Epithelial cell of esophagus (primary cell): ENCODE measurements around the gene IMP4.

Experiments used
- DNase-seq: peaks from one replicate; pipeline ENCODE4 v3.0.0; 2010; ENCODE audit warnings: low read depth
- H3K4me3 ChIP-seq: 2 replicates; pipeline ENCODE4 v1.5.1; 2011; ENCODE audit warnings: mild to moderate bottlenecking, low read length, control low read depth
- TF ChIP-seq, protein P1 (sequence below): IDR thresholded peaks from 2 replicates; pipeline ENCODE4 v1.5.1; 2011; ENCODE audit warnings: low read depth, mild to moderate bottlenecking, low read length, control low read depth, inconsistent platforms; ENCODE audit not compliant: insufficient read depth; ENCODE audit errors: missing control alignments

IMP4 gene

DNA sequence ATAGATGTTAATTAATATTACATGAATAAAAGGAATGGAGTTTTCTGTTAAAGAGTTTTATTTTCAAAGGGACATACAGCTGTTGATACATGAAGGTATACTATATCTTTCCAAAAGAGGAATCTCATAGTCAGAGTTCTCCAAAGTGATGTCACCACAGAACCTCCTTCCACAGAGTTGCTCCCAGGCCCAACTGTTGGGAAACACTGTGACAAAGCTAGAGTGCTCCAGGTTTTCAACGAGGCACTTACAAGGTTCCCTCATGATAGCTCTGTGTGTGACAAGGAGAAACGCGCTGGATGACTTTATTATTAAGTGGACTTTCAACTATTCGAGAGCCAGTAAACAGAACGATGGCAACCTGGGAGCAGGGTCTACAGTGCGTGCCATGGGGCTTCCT is 46.7 kb downstream of the IMP4 start:
- H3K4me3 ChIP-seq, result no peak overlapping the region
- TF ChIP-seq, protein P1, sequence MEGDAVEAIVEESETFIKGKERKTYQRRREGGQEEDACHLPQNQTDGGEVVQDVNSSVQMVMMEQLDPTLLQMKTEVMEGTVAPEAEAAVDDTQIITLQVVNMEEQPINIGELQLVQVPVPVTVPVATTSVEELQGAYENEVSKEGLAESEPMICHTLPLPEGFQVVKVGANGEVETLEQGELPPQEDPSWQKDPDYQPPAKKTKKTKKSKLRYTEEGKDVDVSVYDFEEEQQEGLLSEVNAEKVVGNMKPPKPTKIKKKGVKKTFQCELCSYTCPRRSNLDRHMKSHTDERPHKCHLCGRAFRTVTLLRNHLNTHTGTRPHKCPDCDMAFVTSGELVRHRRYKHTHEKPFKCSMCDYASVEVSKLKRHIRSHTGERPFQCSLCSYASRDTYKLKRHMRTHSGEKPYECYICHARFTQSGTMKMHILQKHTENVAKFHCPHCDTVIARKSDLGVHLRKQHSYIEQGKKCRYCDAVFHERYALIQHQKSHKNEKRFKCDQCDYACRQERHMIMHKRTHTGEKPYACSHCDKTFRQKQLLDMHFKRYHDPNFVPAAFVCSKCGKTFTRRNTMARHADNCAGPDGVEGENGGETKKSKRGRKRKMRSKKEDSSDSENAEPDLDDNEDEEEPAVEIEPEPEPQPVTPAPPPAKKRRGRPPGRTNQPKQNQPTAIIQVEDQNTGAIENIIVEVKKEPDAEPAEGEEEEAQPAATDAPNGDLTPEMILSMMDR, result no peak
- no peak for DNase-seq

DNA sequence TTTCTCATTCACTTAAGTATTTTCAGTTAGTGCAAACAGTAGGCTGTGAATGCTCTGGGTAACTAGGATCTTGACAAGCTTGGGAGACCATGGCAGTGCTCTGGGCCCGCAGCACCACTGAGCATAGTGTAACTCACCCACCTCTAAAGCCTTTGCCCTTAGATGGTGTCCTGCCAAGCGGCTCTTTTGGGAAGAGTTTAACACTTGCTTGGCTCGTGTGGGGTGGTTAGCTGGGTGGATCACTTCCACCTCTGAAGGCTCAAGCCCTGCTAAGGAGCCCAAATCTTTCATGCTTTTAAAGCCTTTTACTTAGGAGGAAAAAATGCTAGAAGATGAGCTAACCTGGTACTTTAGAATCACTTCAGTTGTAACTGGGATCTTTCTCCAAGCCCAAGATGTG is 47.1 kb downstream of the IMP4 start:
- no peak for DNase-seq
- H3K4me3 ChIP-seq, result no peak overlapping the region
- TF ChIP-seq, protein P1, result no peak

DNA sequence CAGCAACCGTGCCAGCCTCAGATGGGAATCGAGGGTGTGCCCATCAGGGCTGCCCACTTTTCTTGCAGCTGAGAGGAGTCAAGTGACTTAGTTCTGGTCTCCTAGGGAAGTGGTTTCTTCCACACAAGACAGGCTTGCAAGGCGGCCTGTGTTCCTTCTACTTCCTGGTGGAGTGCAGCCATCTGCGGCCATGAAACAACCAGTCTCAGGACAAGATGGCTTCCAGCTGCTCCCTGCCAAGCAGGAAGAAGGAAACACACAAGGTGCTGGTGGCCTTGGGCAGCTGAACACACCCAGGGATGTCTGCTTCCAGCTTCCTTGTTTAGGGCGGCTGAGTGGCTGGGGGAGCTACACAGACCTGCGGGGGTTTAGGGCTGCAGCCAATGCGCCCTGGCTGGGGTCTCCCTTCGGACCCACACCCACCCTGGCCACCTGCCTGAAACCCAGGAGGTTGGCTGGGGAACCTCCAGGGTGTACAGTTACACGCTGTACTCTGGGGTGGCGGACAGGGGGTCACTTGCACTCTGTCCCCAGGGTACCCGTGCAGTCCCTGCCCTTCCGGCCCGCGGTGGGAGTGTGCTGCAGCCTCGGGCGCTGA is 47.9 kb downstream of the IMP4 start:
- peak overlapping the region; percentile 61 for H3K4me3 ChIP-seq
- DNase-seq, result peak; percentile 21
- TF ChIP-seq, protein P1, result no peak

DNA sequence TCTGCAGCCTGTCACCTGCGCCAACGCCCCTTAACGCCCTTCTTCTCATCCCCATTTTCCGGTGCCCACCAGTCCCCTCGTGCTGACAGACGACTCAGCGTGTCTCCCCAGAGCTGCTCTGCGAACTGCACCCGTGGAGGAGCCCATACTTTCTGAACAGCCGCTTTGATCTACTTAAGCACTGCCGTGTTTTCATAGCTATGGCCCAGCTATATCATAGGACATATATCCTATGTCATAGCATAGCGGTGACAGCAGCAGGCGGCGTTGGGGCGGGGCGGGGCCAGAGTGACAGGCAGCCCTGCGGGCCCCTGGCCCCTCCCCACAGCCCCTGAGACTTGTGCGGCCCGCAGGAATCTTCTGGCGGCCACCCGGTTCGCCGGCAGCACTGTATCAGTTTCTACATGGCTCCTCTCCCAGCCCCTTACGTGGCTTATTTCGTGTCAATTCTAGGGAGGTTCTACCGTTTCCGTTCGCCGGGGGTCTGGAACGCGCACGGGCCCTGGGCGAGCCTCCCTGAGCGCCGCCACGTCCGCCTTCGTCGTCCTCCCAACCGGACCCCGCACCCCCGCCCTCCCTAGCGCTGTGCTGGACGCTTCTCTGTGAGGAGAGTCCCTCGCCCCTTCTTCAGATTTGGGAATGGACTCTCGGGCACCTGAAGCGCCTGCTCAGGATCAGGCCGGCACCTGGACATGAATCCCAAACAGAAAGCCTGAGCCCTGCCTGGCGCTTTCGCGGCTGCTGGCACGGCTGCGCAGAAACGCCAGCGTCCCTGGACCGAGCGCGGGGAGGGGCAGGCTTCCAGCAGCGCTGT is 48.6 kb downstream of the IMP4 start:
- peak; percentile 74 for DNase-seq
- peak overlapping the region; percentile 61 for H3K4me3 ChIP-seq
- TF ChIP-seq, protein P1, result no peak

DNA sequence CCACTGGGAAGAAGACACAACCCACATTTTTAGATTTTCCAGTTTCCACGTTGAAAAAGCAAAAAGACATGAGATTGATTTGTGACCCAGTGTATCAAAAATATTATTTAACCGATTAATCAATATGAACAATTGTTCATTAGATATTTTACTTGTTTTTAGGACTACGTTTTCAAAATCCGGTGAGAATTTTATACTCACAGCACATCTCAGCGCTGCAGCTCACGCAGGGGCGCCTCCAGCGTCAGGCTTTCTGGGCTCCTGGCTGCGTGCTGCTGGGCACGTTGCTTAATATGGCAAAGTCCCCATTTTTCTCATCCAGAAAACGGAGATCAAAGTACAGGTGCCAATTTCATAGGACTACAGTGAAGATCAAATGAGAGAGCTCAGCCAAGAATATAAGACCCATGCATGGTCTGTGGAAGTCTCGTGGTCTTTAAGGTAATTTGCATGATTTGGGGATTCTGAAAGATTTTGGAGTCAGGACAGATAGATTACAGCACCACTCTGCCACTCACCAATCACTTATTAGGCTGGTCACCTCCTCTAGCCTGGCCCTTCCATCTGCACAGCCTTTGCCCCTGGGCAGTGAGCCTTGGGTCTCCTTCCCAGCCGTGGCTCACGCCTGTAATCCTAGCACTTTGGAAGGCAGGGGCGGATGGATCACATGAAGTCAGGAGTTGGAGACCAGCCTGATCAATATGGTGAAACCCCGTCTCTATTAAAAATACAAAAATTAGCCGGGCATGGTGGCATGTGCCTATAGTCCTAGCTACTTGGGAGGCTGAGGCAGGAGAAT is 49.4 kb downstream of the IMP4 start:
- no peak for DNase-seq
- H3K4me3 ChIP-seq, result peak overlapping the region; percentile 61
- TF ChIP-seq, protein P1, result no peak

DNA sequence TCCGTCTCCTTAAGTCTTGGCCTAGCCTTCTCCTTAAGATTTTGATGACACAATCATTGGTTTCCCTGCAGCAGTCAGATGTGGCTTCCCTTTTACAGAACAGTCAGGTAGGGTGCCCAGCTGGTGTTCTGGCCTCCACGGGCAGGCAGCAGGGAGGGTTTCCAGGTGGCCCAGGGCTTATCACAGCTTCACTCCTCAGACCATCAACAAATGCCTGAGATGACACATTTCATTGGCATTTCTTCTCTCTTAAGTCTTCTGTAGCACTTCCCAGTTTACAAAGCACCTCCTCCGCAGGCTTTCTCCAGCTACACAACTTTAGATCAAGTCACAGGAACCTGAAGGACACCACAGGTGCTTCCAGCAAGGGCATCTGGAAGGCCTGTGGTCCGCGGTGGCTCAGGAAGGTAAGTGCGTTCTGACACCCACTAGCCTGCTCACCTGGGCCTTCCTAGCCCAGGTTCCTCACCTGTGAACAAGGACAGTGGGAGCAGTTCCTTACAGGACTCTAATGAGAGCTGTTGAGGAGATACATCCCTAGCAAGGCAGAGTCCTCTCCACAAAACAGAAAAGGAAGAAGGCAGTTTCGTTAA is 50.7 kb downstream of the IMP4 start:
- H3K4me3 ChIP-seq, result no peak overlapping the region
- peak; percentile 54 for DNase-seq
- TF ChIP-seq, protein P1, result no peak
